A549 (cell line): Measurements from ENCODE around the gene HELZ2. TPM values are rescaled to one million over a fixed set of nuclear protein-coding genes. Genes with fewer than 3 reads are reported as not detected.

Experiments used
- ATAC-seq, 2 experiments: fragments of 200-7000 bp in 1 of 2; fragments of >200 bp in 1 of 2; cut with Nextera tagmentation in 1 of 2; cut with Tn5 transposase in 1 of 2; 3 replicates each; pipeline versions ENCODE4 v1.8.0 to v1.9.1; 2018 to 2020; ENCODE audit warnings: mild to moderate bottlenecking in 1 of 2, moderate library complexity in 1 of 2
- CTCF ChIA-PET: fragments of 300-600 bp; sonication (Branson Sonifier 250); formaldehyde crosslinking; extraction: SDS; loops from one replicate; lab custom pipeline; 2021; ENCODE audit warnings: antibody characterized with exemption, inconsistent platforms; lab: Yijun Ruan, JAX
- POLR2A ChIA-PET: fragments of 350-600 bp; formaldehyde crosslinking; extraction: SDS; loops from one replicate; lab custom pipeline; 2021; ENCODE audit warnings: antibody characterized with exemption, inconsistent platforms; lab: Yijun Ruan, JAX
- DNase-seq, 2 experiments: peaks; one replicate each; pipeline versions ENCODE4 v3.0.0 to v3.0.0-alpha.2; 2011 to 2016; ENCODE audit warnings: low read depth in 1 of 2, low spot score in 1 of 2
- FAIRE-seq: peaks from 2 replicates; lab custom pipeline; 2011; peaks lifted over from hg19 to GRCh38; lab: Jason Lieb, UNC
- H3K27ac ChIP-seq, 2 experiments: fragments of >200 bp; sonication (Bioruptor Twin); formaldehyde crosslinking; 3 replicates each; pipeline ENCODE4 v1.5.1; 2016 to 2017
- H3K4me1 ChIP-seq: fragments of >200 bp; sonication (Bioruptor Twin); formaldehyde crosslinking; 3 replicates; pipeline ENCODE4 v1.6.1; 2016
- H3K4me2 ChIP-seq: fragments of >200 bp; sonication (Bioruptor Twin); formaldehyde crosslinking; 3 replicates; pipeline ENCODE4 v1.6.1; 2016
- H3K4me3 ChIP-seq: fragments of >200 bp; sonication (Bioruptor Twin); formaldehyde crosslinking; 3 replicates; pipeline ENCODE4 v1.5.1; 2016
- H3K9me3 ChIP-seq: fragments of >200 bp; sonication (Bioruptor Twin); formaldehyde crosslinking; 3 replicates; pipeline ENCODE4 v1.6.1; 2016
- CBX8 ChIP-seq: fragments of 200-600 bp; sonication (generic); IDR thresholded peaks from 2 replicates; pipeline ENCODE4 v1.6.1; 2016
- CEBPB ChIP-seq, 2 experiments: fragments of >200 bp in 1 of 2; sonication (Bioruptor Twin) in 1 of 2; formaldehyde crosslinking in 1 of 2; IDR thresholded peaks; 2 replicates each; pipeline ENCODE4 v1.6.1; 2012 to 2016
- ELK1 ChIP-seq: fragments of 150-350 bp; IDR thresholded peaks from 2 replicates; pipeline ENCODE4 v1.6.1; 2014; ENCODE audit warnings: low read depth, mild to moderate bottlenecking, low read length
- EP300 ChIP-seq, 2 experiments: fragments of >200 bp; sonication (Bioruptor Twin); formaldehyde crosslinking; IDR thresholded peaks; 2 replicates in 1 of 2; 3 replicates in 1 of 2; pipeline ENCODE4 v1.6.1; 2016 to 2017
- GATA3 ChIP-seq: IDR thresholded peaks from 2 replicates; pipeline ENCODE4 v1.6.1; 2012; ENCODE audit warnings: borderline replicate concordance
- HDAC2 ChIP-seq: fragments of 200-600 bp; sonication (generic); IDR thresholded peaks from 2 replicates; pipeline ENCODE4 v1.6.1; 2016
- HEYL ChIP-seq: fragments of 250-450 bp; sonication (Bioruptor Pico); IDR thresholded peaks from 2 replicates; pipeline ENCODE4 v1.8.0; 2021; ENCODE audit warnings: mild to moderate bottlenecking, moderate library complexity
- HOXB13 ChIP-seq: fragments of 250-450 bp; sonication (Bioruptor Pico); IDR thresholded peaks from 2 replicates; pipeline ENCODE4 v1.5.0; 2020; ENCODE audit warnings: low read depth, mild to moderate bottlenecking, moderate library complexity
- JUN ChIP-seq, 2 experiments: fragments of >200 bp; sonication (Bioruptor Twin); formaldehyde crosslinking; IDR thresholded peaks; 2 replicates in 1 of 2; 3 replicates in 1 of 2; pipeline ENCODE4 v1.6.1; 2016 to 2017
- JUNB ChIP-seq: fragments of >200 bp; sonication (Bioruptor Twin); formaldehyde crosslinking; IDR thresholded peaks from 2 replicates; pipeline ENCODE4 v1.6.1; 2016
- KDM5A ChIP-seq: fragments of 200-600 bp; sonication (generic); IDR thresholded peaks from 2 replicates; pipeline ENCODE4 v1.6.1; 2016; ENCODE audit warnings: antibody characterized with exemption, mild to moderate bottlenecking
- MAFK ChIP-seq: fragments of 450-650 bp; IDR thresholded peaks from 2 replicates; pipeline ENCODE4 v1.6.1; 2014; ENCODE audit not compliant: partially characterized antibody
- MAX ChIP-seq: IDR thresholded peaks from 2 replicates; pipeline ENCODE4 v1.6.1; 2012
- MAZ ChIP-seq: fragments of 150-350 bp; IDR thresholded peaks from 2 replicates; pipeline ENCODE4 v1.6.1; 2014; ENCODE audit warnings: antibody characterized with exemption, low read depth, low read length, borderline replicate concordance
- NR3C1 ChIP-seq: fragments of >200 bp; sonication (Bioruptor Twin); formaldehyde crosslinking; IDR thresholded peaks from 3 replicates; pipeline ENCODE4 v1.6.1; 2017
- PHF8 ChIP-seq: fragments of 200-600 bp; sonication (generic); IDR thresholded peaks from 2 replicates; pipeline ENCODE4 v1.6.1; 2016; ENCODE audit warnings: low read depth, mild to moderate bottlenecking, antibody characterized with exemption, moderate library complexity, borderline replicate concordance
- POLR2AphosphoS2 ChIP-seq: conservative IDR thresholded peaks from 2 replicates; pipeline ENCODE4 v1.6.1; 2012; ENCODE audit warnings: low read length, improper control_type of control experiment, inconsistent platforms
- RCOR1 ChIP-seq: fragments of 150-350 bp; IDR thresholded peaks from 2 replicates; pipeline ENCODE4 v1.6.1; 2014; ENCODE audit warnings: antibody characterized with exemption, low read length, low read depth
- TFCP2L1 ChIP-seq: fragments of 250-450 bp; sonication (Bioruptor Pico); IDR thresholded peaks from 2 replicates; pipeline ENCODE4 v1.5.0; 2021; ENCODE audit warnings: mild to moderate bottlenecking
- ZNF302 ChIP-seq: fragments of 250-450 bp; sonication (Bioruptor Pico); IDR thresholded peaks from 2 replicates; pipeline ENCODE4 v1.9.0; 2021; ENCODE audit warnings: inconsistent platforms, mild to moderate bottlenecking, moderate library complexity
- ZSCAN20 ChIP-seq: fragments of 250-450 bp; sonication (Bioruptor Pico); IDR thresholded peaks from 2 replicates; pipeline ENCODE4 v1.8.0; 2022; ENCODE audit warnings: mild to moderate bottlenecking, moderate library complexity
- WGBS: methylation state at CpG from one replicate; pipeline ENCODE4 v1.1.6; 2017; ENCODE audit errors: missing lambda C conversion rate; 5-methylcytosine and 5-hydroxymethylcytosine counted together
- polyA plus RNA-seq, 4 experiments: library from polyadenylated mRNA; depleted of rRNA in 3 of 4; stranded (reverse); fragments of >200 nt; fragmentation: RNase III in 1 of 4; extraction: RNeasy Plus Mini Kit Qiagen cat#74134 plus additional on column Dnase treatment in 1 of 4; gene quantifications; 2 replicates in 3 of 4; 3 replicates in 1 of 4; pipeline ENCODE4 v1.2.3, GENCODE V29; 2011 to 2017
- TF ChIP-seq, protein P1 (sequence below): fragments of >200 bp; sonication (Bioruptor Twin); formaldehyde crosslinking; IDR thresholded peaks from 3 replicates; pipeline ENCODE4 v1.6.1; 2016
- TF ChIP-seq, protein P2 (sequence below): IDR thresholded peaks from 2 replicates; pipeline ENCODE4 v1.6.1; 2012; ENCODE audit warnings: low read depth, borderline replicate concordance

The HELZ2 gene
- polyA plus RNA-seq, 2 of the 4 experiments (the other 2 are of a cell fraction) = 3.2 to 4.5 TPM

- FAIRE-seq (no peak), DNase-seq (no peak), ATAC-seq (no peak)
- Histone ChIP-seq H3K27ac (no peak overlapping the region), H3K9me3 (no peaks in the 10 kb centered on the region), H3K4me1 (no peaks in the 10 kb centered on the region), H3K4me2 (no peak overlapping the region), H3K4me3 (no peak overlapping the region)
- ChIA-PET CTCF (interaction anchor here (1.1 to 7.6 kb wide), 3 partner anchors 24 to 70 kb away, joined by 4 to 49 read pairs (median 7); partner anchors contain the start of gene PTK6), POLR2A (interaction anchor here (0.6 to 0.7 kb wide), 2 partner anchors 11 to 12 kb away, joined by 3 to 7 read pairs; partner anchors contain the start of gene HELZ2)
- WGBS = 75% methylated on average over 8 of the region's 36 CpGs
- TF ChIP-seq CBX8 = no peak
- TF ChIP-seq MAX = no peak
- no peak for TF ChIP-seq NR3C1
- no peak for TF ChIP-seq HEYL (CRISPR knock-in tag)
- no peak for TF ChIP-seq CEBPB (IDR thresholded peaks at IDR 0.05)
- no peak for TF ChIP-seq HOXB13 (CRISPR knock-in tag)
- no peak for TF ChIP-seq JUN (IDR thresholded peaks at IDR 0.05)
- TF ChIP-seq, protein P1, sequence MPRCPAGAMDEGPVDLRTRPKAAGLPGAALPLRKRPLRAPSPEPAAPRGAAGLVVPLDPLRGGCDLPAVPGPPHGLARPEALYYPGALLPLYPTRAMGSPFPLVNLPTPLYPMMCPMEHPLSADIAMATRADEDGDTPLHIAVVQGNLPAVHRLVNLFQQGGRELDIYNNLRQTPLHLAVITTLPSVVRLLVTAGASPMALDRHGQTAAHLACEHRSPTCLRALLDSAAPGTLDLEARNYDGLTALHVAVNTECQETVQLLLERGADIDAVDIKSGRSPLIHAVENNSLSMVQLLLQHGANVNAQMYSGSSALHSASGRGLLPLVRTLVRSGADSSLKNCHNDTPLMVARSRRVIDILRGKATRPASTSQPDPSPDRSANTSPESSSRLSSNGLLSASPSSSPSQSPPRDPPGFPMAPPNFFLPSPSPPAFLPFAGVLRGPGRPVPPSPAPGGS = no peak
- no peak for TF ChIP-seq JUNB
- TF ChIP-seq KDM5A = no peak
- TF ChIP-seq ELK1 = no peak
Observed at GRCh38 chr20:63561624-63562396, 12.2 kb downstream of the HELZ2 start.

GRCh38 chr20:63560856-63561609 is 13.0 kb downstream of the HELZ2 start:
- ATAC-seq = no peak
- no peak overlapping the region for H3K27ac ChIP-seq
- CTCF ChIA-PET = interaction anchor here (1.3 to 7.6 kb wide), 3 partner anchors 23 to 413 kb away, joined by 4 to 49 read pairs (median 7); partner anchors contain the start of gene PTK6

More at GRCh38 chr20:63560856-63561609, 13.0 kb downstream of the HELZ2 start:
- POLR2A ChIA-PET = no interaction called here
- H3K4me1 ChIP-seq = no peaks in the 10 kb centered on the region
- H3K9me3 ChIP-seq = no peaks in the 10 kb centered on the region
- H3K4me2 ChIP-seq = no peak overlapping the region
- WGBS = 96% methylated on average over 14 of the region's 26 CpGs
- no peak overlapping the region for H3K4me3 ChIP-seq
- TF ChIP-seq POLR2AphosphoS2 (no peak), KDM5A (no peak), EP300 (IDR thresholded peaks at IDR 0.05) (no peak), MAZ (no peak), ZSCAN20 (CRISPR knock-in tag) (no peak), RCOR1 (no peak), PHF8 (no peak), GATA3 (no peak), ZNF302 (CRISPR knock-in tag) (no peak), MAFK (no peak), ELK1 (no peak), HDAC2 (no peak), JUN (IDR thresholded peaks at IDR 0.05) (no peak), TFCP2L1 (CRISPR knock-in tag) (no peak)
- TF ChIP-seq, protein P2, sequence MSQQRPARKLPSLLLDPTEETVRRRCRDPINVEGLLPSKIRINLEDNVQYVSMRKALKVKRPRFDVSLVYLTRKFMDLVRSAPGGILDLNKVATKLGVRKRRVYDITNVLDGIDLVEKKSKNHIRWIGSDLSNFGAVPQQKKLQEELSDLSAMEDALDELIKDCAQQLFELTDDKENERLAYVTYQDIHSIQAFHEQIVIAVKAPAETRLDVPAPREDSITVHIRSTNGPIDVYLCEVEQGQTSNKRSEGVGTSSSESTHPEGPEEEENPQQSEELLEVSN = no peak
- no peak for DNase-seq
- FAIRE-seq = no peak
